Activated naive CD8-positive, alpha-beta T cell (primary cell): ENCODE data around the gene LMF1.

Experiments used
- H3K27ac Mint-ChIP-seq: one replicate; pipeline ENCODE4 v1.8.0; 2021; ENCODE audit warnings: mixed read lengths
- H3K27me3 Mint-ChIP-seq: one replicate; pipeline ENCODE4 v1.8.0; 2021; ENCODE audit warnings: mixed read lengths
- H3K36me3 Mint-ChIP-seq: one replicate; pipeline ENCODE4 v1.8.0; 2021; ENCODE audit warnings: mixed read lengths
- H3K4me1 Mint-ChIP-seq: one replicate; pipeline ENCODE4 v1.8.0; 2021; ENCODE audit warnings: low read depth, mixed read lengths
- H3K4me3 Mint-ChIP-seq: one replicate; pipeline ENCODE4 v1.8.0; 2021; ENCODE audit warnings: mild to moderate bottlenecking, mixed read lengths
- H3K9me3 Mint-ChIP-seq: one replicate; pipeline ENCODE4 v1.8.0; 2021; ENCODE audit warnings: low read depth, mixed read lengths

Gene LMF1

GRCh38 chr16:907361-907760 lies 63.4 kb downstream of the LMF1 start:
- H3K4me1 Mint-ChIP-seq, result no peaks in the 10 kb centered on the region
- H3K9me3 Mint-ChIP-seq, result no peaks in the 10 kb centered on the region

GRCh38 chr16:906296-906695 lies 64.5 kb downstream of the LMF1 start:
- Mint-ChIP-seq H3K27me3 (no peaks in the 10 kb centered on the region), H3K36me3 (peaks cover 6% of the 10 kb centered on the region), H3K4me3 (no peak overlapping the region), H3K27ac (no peak overlapping the region), H3K4me1 (no peaks in the 10 kb centered on the region), H3K9me3 (no peaks in the 10 kb centered on the region)

More at GRCh38 chr16:907361-907760, 63.4 kb downstream of the LMF1 start:
- Mint-ChIP-seq H3K36me3 (peaks cover 6% of the 10 kb centered on the region), H3K4me3 (no peak overlapping the region), H3K27me3 (no peaks in the 10 kb centered on the region), H3K27ac (no peak overlapping the region)

GRCh38 chr16:901715-902601 lies 68.8 kb downstream of the LMF1 start:
- Mint-ChIP-seq H3K27ac (no peak overlapping the region), H3K9me3 (no peaks in the 10 kb centered on the region), H3K27me3 (no peaks in the 10 kb centered on the region), H3K4me3 (no peak overlapping the region), H3K36me3 (peaks cover 2% of the 10 kb centered on the region), H3K4me1 (no peaks in the 10 kb centered on the region)

- Mint-ChIP-seq H3K4me3 (no peak overlapping the region), H3K4me1 (no peaks in the 10 kb centered on the region), H3K27ac (no peak overlapping the region), H3K9me3 (no peaks in the 10 kb centered on the region), H3K27me3 (no peaks in the 10 kb centered on the region), H3K36me3 (no peaks in the 10 kb centered on the region)
Observed at GRCh38 chr16:901149-901548, 69.6 kb downstream of the LMF1 start.

- no peak overlapping the region for H3K4me3 Mint-ChIP-seq
- no peaks in the 10 kb centered on the region for H3K27me3 Mint-ChIP-seq
- no peaks in the 10 kb centered on the region for H3K9me3 Mint-ChIP-seq
- no peaks in the 10 kb centered on the region for H3K4me1 Mint-ChIP-seq
- no peaks in the 10 kb centered on the region for H3K36me3 Mint-ChIP-seq
- H3K27ac Mint-ChIP-seq, result no peak overlapping the region
Observed at GRCh38 chr16:900211-900610, 70.6 kb downstream of the LMF1 start.

- Mint-ChIP-seq H3K9me3 (no peaks in the 10 kb centered on the region), H3K4me1 (no peaks in the 10 kb centered on the region), H3K27me3 (no peaks in the 10 kb centered on the region), H3K36me3 (no peaks in the 10 kb centered on the region), H3K4me3 (no peak overlapping the region), H3K27ac (no peak overlapping the region)
Observed at GRCh38 chr16:899683-900060, 71.1 kb downstream of the LMF1 start.

- Mint-ChIP-seq H3K4me3 (no peak overlapping the region), H3K27ac (no peak overlapping the region), H3K27me3 (no peaks in the 10 kb centered on the region), H3K4me1 (no peaks in the 10 kb centered on the region), H3K36me3 (no peaks in the 10 kb centered on the region), H3K9me3 (no peaks in the 10 kb centered on the region)
Observed at GRCh38 chr16:898761-899682, 71.8 kb downstream of the LMF1 start.

- no peak overlapping the region for H3K27ac Mint-ChIP-seq
- H3K36me3 Mint-ChIP-seq, result no peaks in the 10 kb centered on the region
- H3K27me3 Mint-ChIP-seq, result no peaks in the 10 kb centered on the region
- H3K4me3 Mint-ChIP-seq, result no peak overlapping the region
- H3K4me1 Mint-ChIP-seq, result no peaks in the 10 kb centered on the region
- H3K9me3 Mint-ChIP-seq, result no peaks in the 10 kb centered on the region
Observed at GRCh38 chr16:898216-898615, 72.6 kb downstream of the LMF1 start.

GRCh38 chr16:897701-898100 lies 73.1 kb downstream of the LMF1 start:
- H3K27ac Mint-ChIP-seq, result no peak overlapping the region
- no peaks in the 10 kb centered on the region for H3K36me3 Mint-ChIP-seq
- H3K9me3 Mint-ChIP-seq, result no peaks in the 10 kb centered on the region
- H3K4me1 Mint-ChIP-seq, result no peaks in the 10 kb centered on the region
- no peaks in the 10 kb centered on the region for H3K27me3 Mint-ChIP-seq
- H3K4me3 Mint-ChIP-seq, result no peak overlapping the region

- H3K27ac Mint-ChIP-seq, result no peak overlapping the region
- H3K36me3 Mint-ChIP-seq, result no peaks in the 10 kb centered on the region
- H3K9me3 Mint-ChIP-seq, result no peaks in the 10 kb centered on the region
- no peaks in the 10 kb centered on the region for H3K27me3 Mint-ChIP-seq
- H3K4me3 Mint-ChIP-seq, result no peak overlapping the region
- no peaks in the 10 kb centered on the region for H3K4me1 Mint-ChIP-seq
Observed at GRCh38 chr16:897200-897543, 73.6 kb downstream of the LMF1 start.

GRCh38 chr16:896261-897199 lies 74.3 kb downstream of the LMF1 start:
- H3K4me1 Mint-ChIP-seq, result no peaks in the 10 kb centered on the region
- H3K27ac Mint-ChIP-seq, result no peak overlapping the region
- no peaks in the 10 kb centered on the region for H3K36me3 Mint-ChIP-seq
- H3K9me3 Mint-ChIP-seq, result no peaks in the 10 kb centered on the region
- no peak overlapping the region for H3K4me3 Mint-ChIP-seq
- H3K27me3 Mint-ChIP-seq, result no peaks in the 10 kb centered on the region

- no peaks in the 10 kb centered on the region for H3K27me3 Mint-ChIP-seq
- no peaks in the 10 kb centered on the region for H3K36me3 Mint-ChIP-seq
- H3K27ac Mint-ChIP-seq, result no peak overlapping the region
- no peaks in the 10 kb centered on the region for H3K9me3 Mint-ChIP-seq
- H3K4me3 Mint-ChIP-seq, result no peak overlapping the region
- H3K4me1 Mint-ChIP-seq, result no peaks in the 10 kb centered on the region
Observed at GRCh38 chr16:895371-895770, 75.4 kb downstream of the LMF1 start.

- Mint-ChIP-seq H3K9me3 (no peaks in the 10 kb centered on the region), H3K4me3 (no peak overlapping the region), H3K27ac (no peak overlapping the region)
Observed at GRCh38 chr16:894841-895240, 75.9 kb downstream of the LMF1 start.

GRCh38 chr16:894136-894535 lies 76.6 kb downstream of the LMF1 start:
- H3K4me1 Mint-ChIP-seq, result no peaks in the 10 kb centered on the region
- H3K9me3 Mint-ChIP-seq, result no peaks in the 10 kb centered on the region
- H3K27ac Mint-ChIP-seq, result no peak overlapping the region
- H3K4me3 Mint-ChIP-seq, result no peak overlapping the region
- H3K36me3 Mint-ChIP-seq, result no peaks in the 10 kb centered on the region
- H3K27me3 Mint-ChIP-seq, result no peaks in the 10 kb centered on the region

More at GRCh38 chr16:894841-895240, 75.9 kb downstream of the LMF1 start:
- Mint-ChIP-seq H3K36me3 (no peaks in the 10 kb centered on the region), H3K4me1 (no peaks in the 10 kb centered on the region), H3K27me3 (no peaks in the 10 kb centered on the region)
